NCI-H187 (cell line): ENCODE results near the gene ADAM12.

Experiments used
- DNase-seq, 2 experiments: peaks; one replicate each; lab custom pipeline; 2025; lab: John Stamatoyannopoulos, UW

Gene ADAM12

GRCh38 chr10:126387931-126388911 is at the start of gene ADAM12:
ADAM12 (minus strand) TSS chr10:126388477; CDS start chr10:126388145, 332 bp downstream.
- no peak for DNase-seq

GRCh38 chr10:126437635-126438406 is 49.5 kb upstream of the ADAM12 start:
- DNase-seq: no peak

GRCh38 chr10:126434235-126434634 is 46.0 kb upstream of the ADAM12 start:
- no peak for DNase-seq

GRCh38 chr10:126433351-126433750 is 45.1 kb upstream of the ADAM12 start:
- DNase-seq: no peak

GRCh38 chr10:126432507-126432906 is 44.2 kb upstream of the ADAM12 start:
- no peak for DNase-seq

GRCh38 chr10:126431816-126432215 is 43.5 kb upstream of the ADAM12 start:
- no peak for DNase-seq

- no peak for DNase-seq
Observed at GRCh38 chr10:126430512-126430911, 42.2 kb upstream of the ADAM12 start.

GRCh38 chr10:126429275-126429674 is 41.0 kb upstream of the ADAM12 start:
- no peak for DNase-seq

- no peak for DNase-seq
Observed at GRCh38 chr10:126425489-126426065, 37.3 kb upstream of the ADAM12 start.

GRCh38 chr10:126425032-126425431 is 36.8 kb upstream of the ADAM12 start:
- DNase-seq: no peak

GRCh38 chr10:126423732-126424491 is 35.6 kb upstream of the ADAM12 start:
- DNase-seq: no peak

- DNase-seq: no peak
Observed at GRCh38 chr10:126422567-126422966, 34.3 kb upstream of the ADAM12 start.

GRCh38 chr10:126421756-126422256 is 33.5 kb upstream of the ADAM12 start:
- DNase-seq: no peak

- no peak for DNase-seq
Observed at GRCh38 chr10:126420567-126421300, 32.5 kb upstream of the ADAM12 start.

GRCh38 chr10:126417220-126417825 is 29.0 kb upstream of the ADAM12 start:
- DNase-seq: no peak

- DNase-seq: no peak
Observed at GRCh38 chr10:126409821-126410220, 21.5 kb upstream of the ADAM12 start.

GRCh38 chr10:126408953-126409641 is 20.8 kb upstream of the ADAM12 start:
- DNase-seq: no peak

GRCh38 chr10:126407831-126408230 is 19.6 kb upstream of the ADAM12 start:
- DNase-seq: no peak

GRCh38 chr10:126405239-126405775 is 17.0 kb upstream of the ADAM12 start:
- DNase-seq: no peak
